ENCODE measurements around the gene MRPS6. TPM values are rescaled to one million over a fixed set of nuclear protein-coding genes. Genes with fewer than 3 reads are reported as not detected.

MRPS6 gene
- total RNA-seq, 1 experiment from 2014 or later: 32.1 TPM

DNA sequence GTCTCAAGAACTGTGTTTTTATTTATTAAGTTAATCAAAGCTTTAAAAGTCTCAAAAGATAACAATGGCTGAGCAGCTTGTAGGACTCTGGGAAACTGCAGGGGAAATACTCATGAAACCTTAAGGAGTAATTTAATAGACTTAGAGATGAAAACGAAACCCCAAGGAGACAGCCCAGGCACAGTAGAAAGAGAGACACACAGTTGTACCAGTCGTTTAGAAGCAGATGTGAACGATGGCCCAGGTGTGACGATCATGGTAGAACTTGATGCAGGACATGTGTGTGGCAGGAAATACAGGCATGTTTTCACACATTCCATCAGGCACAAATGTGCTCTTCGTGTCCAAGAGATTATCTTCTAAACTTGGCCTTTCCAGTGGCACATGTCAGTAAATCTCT, 21.2 kb upstream of the MRPS6 start:
- Histone ChIP-seq H3K9me3 (no peaks in the 10 kb centered on the region), H3K27me3 (no peaks in the 10 kb centered on the region), H3K4me3 (no peak overlapping the region), H3K36me3 (no peaks in the 10 kb centered on the region)
- DNase-seq: no peak

DNA sequence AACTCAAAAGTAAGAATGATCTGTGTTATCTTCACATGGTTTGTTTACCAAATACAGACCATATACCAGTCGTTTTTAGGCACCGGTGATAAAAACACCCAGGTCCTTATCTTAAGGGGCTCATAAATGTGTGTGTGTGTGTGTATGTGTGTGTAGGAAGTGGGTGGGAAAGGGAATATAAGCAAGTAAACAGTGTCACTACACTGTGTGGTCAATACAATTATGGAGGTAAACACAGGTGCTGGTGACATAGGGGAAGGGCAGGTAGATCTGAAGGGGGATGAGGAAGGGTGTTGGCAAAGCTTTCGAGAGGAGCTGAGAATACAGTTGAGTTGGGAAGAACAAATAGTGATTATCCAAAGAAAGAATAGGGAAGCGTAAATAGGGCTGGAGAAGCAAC, 19.1 kb upstream of the MRPS6 start:
- H3K9me3 ChIP-seq: no peaks in the 10 kb centered on the region
- no peak for DNase-seq
- H3K27me3 ChIP-seq: no peaks in the 10 kb centered on the region
- H3K36me3 ChIP-seq: no peaks in the 10 kb centered on the region
- H3K4me3 ChIP-seq: no peak overlapping the region

DNA sequence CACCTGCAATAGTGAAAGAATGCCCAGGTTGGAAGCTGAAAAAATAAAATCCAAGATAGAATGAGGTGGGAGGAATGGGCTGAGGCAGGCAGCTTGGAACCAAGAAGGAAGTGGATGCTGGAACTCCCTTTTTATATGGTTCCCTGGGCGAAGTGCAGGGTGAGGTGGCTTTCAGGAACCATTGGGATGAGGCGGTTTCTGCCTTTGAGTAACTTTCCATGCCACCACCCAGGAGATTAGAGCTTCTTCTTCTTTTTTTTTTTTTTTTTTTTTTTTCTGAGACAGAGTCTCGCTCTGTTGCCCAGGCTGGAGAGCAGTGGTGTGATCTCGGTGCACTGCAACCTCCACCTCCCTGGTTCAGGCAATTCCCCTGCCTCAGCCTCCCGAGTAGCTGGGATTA, 17.8 kb upstream of the MRPS6 start:
- Histone ChIP-seq H3K36me3 (no peaks in the 10 kb centered on the region), H3K27me3 (no peaks in the 10 kb centered on the region), H3K9me3 (no peaks in the 10 kb centered on the region), H3K4me3 (no peak overlapping the region)
- no peak for DNase-seq

DNA sequence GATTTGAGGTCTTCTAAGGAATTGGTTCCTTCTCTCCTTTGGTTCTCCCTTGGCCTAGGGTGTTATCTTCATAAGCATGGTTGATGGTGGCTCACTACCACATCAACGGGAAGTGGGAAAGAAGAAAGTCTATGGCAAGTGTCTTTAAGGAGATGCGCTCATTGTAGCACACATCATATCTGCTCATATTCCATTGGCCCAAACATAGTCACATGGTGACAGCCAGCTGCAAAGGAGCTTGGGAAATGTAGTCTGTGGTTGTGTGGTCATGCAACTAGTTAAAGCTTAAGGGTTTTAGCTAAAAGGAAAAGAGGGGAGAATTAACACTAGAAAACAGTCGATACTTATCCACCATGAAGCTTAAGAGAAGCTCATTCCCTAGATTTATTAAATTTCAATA, 11.4 kb upstream of the MRPS6 start:
- Histone ChIP-seq H3K4me3 (no peak overlapping the region), H3K9me3 (no peaks in the 10 kb centered on the region; the same call in 1 of the 2 replicates), H3K27me3 (no peaks in the 10 kb centered on the region), H3K36me3 (no peaks in the 10 kb centered on the region)
- no peak for DNase-seq

DNA sequence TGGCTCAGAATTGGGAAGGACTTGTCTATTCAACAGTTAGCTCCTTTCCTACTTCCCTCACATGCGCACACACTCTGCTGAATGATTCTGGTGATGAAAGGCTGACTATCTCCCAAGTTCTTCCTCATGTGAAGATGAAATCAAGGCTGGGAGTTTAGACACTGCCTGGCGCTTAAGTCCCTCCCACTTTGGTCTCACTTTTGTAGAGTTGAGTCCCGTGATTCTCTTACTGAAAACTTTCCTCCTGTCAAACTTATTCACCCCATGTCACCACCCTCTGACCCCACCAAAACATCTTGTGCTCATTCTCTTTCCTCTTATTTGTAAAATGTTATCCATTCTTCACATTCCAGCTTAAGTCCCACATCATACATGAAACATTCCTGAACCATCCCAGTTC, 8.4 kb upstream of the MRPS6 start:
- DNase-seq: no peak
- H3K27me3 ChIP-seq: no peaks in the 10 kb centered on the region

DNA sequence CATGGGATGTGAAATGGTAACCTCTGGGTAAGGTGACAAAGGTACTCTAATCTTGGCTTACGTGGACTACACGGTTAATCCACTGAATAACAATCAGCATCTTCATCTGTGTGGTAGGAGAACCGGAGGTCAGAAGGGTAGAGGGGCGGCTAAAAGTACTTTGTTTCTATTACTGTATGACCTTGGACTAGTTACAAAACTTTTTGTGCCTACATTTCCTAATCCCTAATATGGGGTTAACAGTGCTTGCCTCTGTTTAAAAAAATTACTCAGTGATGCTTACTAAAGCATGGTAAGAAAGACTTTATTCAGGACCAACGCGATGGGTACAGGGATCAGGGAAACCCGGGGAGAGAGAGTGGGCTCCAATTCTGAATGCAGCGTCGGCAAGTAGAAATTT, 1.7 kb upstream of the MRPS6 start:
- peaks cover 11% of the 10 kb centered on the region for H3K36me3 ChIP-seq
- no peak for DNase-seq
- H3K4me3 ChIP-seq: no peak overlapping the region
- H3K27me3 ChIP-seq: no peaks in the 10 kb centered on the region
- no peaks in the 10 kb centered on the region for H3K9me3 ChIP-seq

More for the DNA sequence above, 8.4 kb upstream of the MRPS6 start:
- H3K4me3 ChIP-seq: no peak overlapping the region
- H3K36me3 ChIP-seq: no peaks in the 10 kb centered on the region
- no peaks in the 10 kb centered on the region; the same call in 1 of the 2 replicates for H3K9me3 ChIP-seq

DNA sequence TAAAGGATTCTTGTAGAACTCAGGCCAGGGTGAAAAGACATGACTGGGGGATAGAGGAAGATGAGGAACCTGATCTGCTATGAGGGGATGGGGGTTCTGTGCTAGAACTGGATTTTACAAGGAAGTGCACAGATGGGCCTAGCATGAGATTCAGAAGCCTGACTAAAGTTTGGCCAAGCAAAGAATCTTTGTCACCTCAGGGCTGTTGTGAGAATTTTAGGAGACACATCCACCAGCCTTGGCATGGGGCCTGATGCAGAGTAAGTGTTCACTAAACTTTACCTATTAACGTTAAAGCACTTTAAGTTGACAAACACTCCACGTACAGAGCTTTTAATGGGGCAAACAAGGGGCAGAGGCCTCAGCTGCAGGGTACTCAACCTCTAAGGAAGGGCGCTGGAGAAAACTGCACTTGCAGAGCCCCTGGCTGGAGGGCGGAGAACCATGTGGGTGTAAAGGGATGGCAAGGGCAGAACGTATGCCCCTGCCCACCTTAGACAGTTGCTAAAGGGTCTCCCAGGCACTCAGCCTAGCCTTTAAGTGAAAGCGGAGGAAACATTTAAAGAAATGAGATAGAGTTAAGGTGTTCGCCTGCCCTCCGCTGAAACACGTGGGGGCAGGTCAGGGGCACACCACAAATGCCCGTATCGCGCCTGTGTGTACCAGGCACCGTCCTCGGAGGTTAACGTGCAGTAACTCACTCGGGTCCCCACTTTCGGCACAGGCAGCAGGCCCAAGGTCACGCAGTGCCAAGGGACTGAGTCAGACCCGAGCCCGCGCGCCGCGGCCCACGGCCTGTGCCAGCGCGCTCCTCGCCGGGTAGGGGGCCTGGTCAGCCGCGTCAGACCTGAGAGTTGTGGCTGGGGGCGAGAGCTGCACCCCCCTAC, 990 bp upstream of the MRPS6 start:
- DNase-seq: peak; percentile 79
- peak overlapping the region; percentile 47 for H3K4me3 ChIP-seq
- H3K9me3 ChIP-seq: no peaks in the 10 kb centered on the region
- no peaks in the 10 kb centered on the region for H3K27me3 ChIP-seq
- H3K36me3 ChIP-seq: peaks cover 11% of the 10 kb centered on the region

DNA sequence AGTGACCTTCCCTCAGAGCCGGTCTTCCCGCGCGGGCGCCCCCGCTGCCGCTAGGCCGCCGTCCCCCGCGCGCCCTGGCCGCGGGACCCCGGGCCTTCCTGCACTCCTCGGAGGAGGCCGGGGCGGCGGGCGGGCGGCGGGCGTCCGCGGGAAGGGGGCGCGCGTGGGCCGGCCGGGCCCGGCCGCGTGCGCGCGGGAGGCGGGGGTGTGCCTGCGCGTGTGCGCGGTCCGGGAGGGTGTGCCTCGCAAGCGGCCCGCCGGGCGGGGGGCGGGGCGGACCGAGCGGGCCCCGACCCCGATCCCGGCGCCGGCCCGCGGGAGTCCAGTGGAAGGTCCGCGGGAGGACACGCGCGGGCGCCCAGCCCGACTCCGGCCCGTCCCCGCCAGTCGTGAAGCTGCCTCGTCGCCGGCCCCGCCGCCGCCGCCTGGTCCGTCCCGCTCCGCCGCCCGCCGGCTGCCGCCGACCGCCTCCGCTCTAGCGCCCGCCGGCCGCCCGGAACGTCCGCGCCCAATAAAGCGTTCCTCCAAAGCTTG, 438 bp downstream of the MRPS6 start:
- Histone ChIP-seq H3K4me3 (peak overlapping the region; percentile 72), H3K36me3 (peaks cover 24% of the 10 kb centered on the region), H3K9me3 (no peaks in the 10 kb centered on the region), H3K27me3 (no peaks in the 10 kb centered on the region)
- DNase-seq: no peak

DNA sequence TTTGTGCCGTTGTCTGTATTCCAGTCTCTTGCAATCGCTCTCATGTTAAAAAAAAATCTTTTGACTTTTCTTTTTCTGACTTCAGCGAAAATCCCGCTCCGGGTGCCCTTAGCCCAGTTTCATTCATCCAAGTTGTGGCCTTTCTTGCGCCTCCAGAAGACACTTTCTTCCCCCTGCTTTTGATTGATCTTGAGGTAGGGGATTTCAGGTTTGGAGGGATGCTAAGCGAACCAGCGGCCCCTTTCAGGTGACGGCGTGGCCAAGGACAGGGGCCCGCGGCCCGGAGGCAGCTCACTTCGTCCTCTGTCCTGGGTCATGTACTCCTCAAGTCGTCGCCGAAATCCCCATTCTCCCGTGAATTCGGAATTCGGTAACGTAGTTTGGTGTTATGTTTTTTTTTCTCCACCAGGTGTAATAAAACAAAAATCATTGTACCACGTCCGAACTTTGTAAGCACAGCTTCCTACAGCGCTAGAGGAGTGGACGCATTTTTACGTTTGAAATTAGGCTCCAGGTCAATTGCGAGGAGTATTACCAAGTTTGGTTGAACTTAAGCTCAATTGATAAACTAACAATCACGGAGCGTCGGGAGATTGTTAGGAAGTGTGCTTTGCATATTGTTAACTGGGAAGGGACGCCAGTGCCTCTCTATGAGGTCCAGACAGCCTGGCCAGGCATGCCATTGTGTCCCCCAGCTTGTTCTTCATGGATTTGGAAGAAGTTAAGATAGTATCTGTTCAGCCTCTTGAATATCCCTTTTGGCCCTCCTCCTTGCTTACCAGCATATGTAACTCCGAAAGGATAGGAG, 1.1 kb downstream of the MRPS6 start:
- Histone ChIP-seq H3K4me3 (peak overlapping the region; percentile 72), H3K27me3 (no peaks in the 10 kb centered on the region), H3K9me3 (no peaks in the 10 kb centered on the region), H3K36me3 (peaks cover 29% of the 10 kb centered on the region)
- no peak for DNase-seq

DNA sequence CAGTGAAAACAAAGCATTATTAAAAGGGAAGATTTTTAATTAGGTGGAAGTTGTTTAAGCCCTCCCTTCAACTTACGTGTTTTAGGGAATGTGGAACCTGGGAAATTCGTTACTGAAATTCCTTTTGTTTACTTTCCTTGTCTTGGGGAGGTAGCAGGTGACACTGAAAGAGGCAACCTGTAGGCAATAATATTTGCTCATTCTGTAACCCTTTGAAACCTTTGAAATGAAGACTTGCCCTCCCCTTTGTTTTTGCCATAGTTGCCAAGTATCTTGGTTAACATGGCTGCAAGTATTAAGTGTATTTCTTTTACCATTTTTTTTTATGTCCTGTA, 1.7 kb downstream of the MRPS6 start:
- Histone ChIP-seq H3K9me3 (no peaks in the 10 kb centered on the region), H3K27me3 (no peaks in the 10 kb centered on the region), H3K4me3 (peak overlapping the region; percentile 72), H3K36me3 (peaks cover 33% of the 10 kb centered on the region)
- no peak for DNase-seq

DNA sequence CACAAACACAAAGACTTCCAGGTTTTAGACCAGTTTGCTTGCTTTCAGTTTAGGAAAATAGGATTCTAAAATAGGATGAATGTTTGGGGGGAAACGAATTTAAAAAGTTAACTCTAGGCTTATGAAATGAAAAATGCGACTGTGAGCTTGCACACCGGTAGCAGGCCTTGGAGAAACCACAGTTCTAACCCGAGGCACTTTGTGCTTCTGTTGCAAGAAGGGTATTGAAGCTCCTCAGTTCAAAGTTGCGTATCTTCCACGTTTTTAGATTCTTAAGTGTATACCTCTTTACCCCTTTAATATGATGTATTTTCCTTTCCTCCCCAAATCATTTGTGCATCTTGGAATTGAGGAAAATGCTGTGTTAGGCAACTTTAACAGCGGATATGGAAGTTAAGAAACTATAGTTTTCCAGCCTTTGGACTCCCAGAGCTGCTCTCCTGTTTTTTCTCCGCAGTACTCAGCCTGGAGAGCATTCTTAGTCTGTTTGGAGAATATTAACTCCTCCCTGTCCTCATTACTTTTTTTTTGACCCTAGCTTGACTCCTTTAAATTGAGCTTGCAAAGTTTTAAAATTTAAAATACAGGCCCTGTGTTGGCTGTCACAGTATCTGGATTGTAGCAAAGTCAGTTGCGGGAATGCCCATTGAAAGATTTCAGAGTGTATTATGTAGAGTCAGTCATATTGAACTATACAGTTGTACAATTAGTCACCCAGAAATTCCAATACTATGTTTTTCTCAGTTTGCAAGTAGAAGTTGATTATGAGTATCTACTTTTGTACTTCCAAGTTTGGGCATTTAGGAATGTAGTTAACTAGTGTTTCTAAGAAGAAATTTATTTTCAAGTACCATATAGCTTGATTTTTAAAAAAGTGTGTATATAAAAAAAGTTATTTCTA, 2.6 kb downstream of the MRPS6 start:
- Histone ChIP-seq H3K4me3 (peak overlapping the region; percentile 72), H3K9me3 (no peaks in the 10 kb centered on the region), H3K36me3 (peaks cover 43% of the 10 kb centered on the region), H3K27me3 (no peaks in the 10 kb centered on the region)
- no peak for DNase-seq

DNA sequence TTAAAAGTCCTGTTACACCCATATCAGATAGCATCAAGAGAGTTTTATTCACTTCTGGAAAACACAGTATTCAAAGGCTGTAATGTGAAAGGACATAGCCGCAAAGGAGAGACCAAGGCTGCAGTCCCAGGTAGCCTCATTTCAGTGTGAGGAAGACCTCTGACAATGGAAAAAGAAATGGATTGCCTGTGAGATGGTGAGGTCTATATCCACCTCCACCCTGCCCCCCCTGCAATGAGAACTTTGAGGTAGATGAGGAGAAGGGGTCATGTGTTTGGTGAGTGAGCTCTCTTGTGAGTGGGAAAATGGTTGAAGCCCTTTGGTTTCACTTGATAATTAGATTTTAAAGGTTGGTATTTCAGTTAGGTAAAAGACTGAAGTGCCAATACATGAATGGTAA, 3.5 kb downstream of the MRPS6 start:
- H3K27me3 ChIP-seq: no peaks in the 10 kb centered on the region
- DNase-seq: no peak
- no peaks in the 10 kb centered on the region for H3K9me3 ChIP-seq
- no peak overlapping the region; the same call in 1 of the 2 replicates for H3K4me3 ChIP-seq
- H3K36me3 ChIP-seq: peaks cover 47% of the 10 kb centered on the region

DNA sequence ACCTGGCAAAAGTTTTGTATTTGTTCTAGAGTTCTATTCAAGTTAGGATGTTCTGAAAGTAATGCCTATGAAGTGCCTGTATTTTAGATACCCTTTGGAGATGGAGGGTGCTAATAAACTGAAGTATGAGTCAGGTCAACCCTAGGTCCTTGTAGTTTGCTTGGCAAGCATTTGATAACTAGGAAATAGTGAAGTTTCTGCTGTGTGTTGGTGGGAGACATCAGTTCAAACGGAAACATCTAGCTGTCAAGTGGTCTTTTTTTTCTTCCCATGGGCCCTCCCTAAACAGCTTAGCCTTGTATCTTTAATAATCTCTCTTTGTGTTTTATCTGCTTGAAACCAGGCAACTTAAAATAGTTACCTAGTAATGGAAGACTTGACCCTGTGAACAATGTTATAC, 4.5 kb downstream of the MRPS6 start:
- no peak for DNase-seq
- H3K36me3 ChIP-seq: peaks cover 57% of the 10 kb centered on the region
- no peak overlapping the region for H3K4me3 ChIP-seq
- H3K9me3 ChIP-seq: no peaks in the 10 kb centered on the region
- no peaks in the 10 kb centered on the region for H3K27me3 ChIP-seq

DNA sequence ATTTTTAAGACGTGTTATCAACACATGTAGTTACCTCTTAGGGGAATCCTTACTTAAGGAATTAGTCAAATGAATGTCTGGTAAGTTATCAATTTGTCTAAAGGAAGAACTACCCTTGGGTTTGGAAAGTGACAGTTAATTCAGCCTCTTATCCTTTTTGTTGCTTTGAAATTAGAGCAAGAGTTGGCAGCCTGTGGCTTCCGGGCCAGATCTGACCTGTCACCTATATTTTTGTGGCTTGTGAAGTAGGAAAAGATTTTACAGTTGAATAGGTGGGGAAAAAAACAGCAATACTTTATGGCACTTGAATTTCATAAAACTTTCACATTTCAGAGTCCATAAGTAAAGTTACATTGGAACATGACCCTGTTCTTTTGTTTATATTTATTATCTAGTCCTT, 5.5 kb downstream of the MRPS6 start:
- Histone ChIP-seq H3K36me3 (peaks cover 67% of the 10 kb centered on the region), H3K9me3 (no peaks in the 10 kb centered on the region), H3K27me3 (no peaks in the 10 kb centered on the region), H3K4me3 (no peak overlapping the region)
- no peak for DNase-seq

DNA sequence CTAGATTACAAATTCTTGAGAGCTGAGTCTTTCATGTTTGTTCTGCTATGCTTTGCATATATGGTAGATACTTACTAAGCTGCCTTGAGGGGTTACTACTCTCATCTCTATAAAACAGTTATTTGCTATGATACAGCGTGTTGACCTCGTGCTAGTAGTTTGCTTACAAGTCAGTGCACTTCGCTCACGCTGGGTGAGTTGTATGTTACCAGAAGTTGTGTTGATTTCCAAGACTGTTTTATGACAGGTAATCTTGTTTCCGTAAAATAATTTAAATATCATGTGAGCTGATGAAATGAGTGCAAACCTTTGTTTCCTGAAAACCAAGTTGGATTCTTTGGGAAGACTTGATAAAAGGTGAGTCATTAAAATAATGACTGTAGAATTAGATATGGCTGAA, 7.3 kb downstream of the MRPS6 start:
- DNase-seq: no peak
- H3K36me3 ChIP-seq: peaks cover 73% of the 10 kb centered on the region
- H3K9me3 ChIP-seq: no peaks in the 10 kb centered on the region
- H3K4me3 ChIP-seq: no peak overlapping the region
- H3K27me3 ChIP-seq: no peaks in the 10 kb centered on the region

DNA sequence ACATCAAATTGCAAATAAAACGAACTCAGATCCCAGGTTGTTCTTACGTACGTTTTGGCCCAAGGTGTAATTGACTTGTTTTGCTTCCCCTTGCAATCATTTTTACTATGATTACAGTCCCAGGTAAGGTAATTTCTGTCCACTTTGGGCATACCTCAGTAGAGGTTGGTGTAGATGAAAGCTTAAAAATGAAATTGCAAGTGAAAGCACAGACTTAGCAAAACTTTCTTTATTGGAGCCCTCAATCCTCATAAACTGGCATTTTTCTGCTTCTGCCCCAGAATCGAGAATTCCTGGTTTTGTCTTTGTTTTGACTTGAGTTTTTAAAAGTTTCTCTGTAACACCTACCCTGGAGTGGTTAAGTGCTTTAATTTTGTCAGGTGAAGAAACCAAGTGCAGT, 9.4 kb downstream of the MRPS6 start:
- Histone ChIP-seq H3K9me3 (no peaks in the 10 kb centered on the region), H3K36me3 (peaks cover 90% of the 10 kb centered on the region), H3K27me3 (no peaks in the 10 kb centered on the region), H3K4me3 (no peak overlapping the region)
- DNase-seq: no peak

DNA sequence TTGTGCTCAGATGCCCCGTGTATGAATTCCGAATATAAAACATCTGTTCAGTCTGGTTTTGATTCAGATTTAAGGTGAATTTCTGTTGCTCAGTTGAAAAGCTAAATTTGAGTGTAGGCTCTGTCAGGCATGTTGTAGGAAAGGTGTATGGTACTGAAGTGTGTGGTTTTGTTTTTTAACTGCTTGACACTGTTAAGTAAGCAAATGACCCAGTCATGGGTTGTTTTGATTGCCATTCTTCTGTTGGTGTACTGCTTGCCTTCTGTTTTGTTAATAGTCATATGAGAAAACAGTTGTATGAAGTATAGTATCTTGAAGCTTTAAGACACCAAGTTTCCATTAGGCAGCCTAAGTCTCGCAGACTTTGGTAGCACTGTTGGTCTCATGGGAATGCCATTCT, 10.0 kb downstream of the MRPS6 start:
- no peaks in the 10 kb centered on the region for H3K27me3 ChIP-seq
- H3K4me3 ChIP-seq: no peak overlapping the region
- no peak for DNase-seq
- H3K9me3 ChIP-seq: no peaks in the 10 kb centered on the region
- H3K36me3 ChIP-seq: peaks cover 90% of the 10 kb centered on the region
